GM12878 (cell line): Measurements from ENCODE around the gene TRERF1. TPM values are rescaled to one million over a fixed set of nuclear protein-coding genes. Genes with fewer than 3 reads are reported as not detected.

Experiments used
- ATAC-seq: fragments of 200-7000 bp; cut with Tn5 transposase; 3 replicates; pipeline ENCODE4 v1.9.1; 2020; ENCODE audit warnings: mild to moderate bottlenecking, moderate library complexity
- BruUV-seq: library from RNA; stranded (reverse); fragments of 400-500 nt; replicated peaks from 2 replicates; lab custom pipeline; 2021; lab: Mats Ljungman, UMichigan
- CTCF ChIA-PET: fragments of 300-600 bp; sonication (Branson Sonifier 250); formaldehyde crosslinking; extraction: SDS; loops from one replicate; lab custom pipeline; 2021; ENCODE audit warnings: inconsistent platforms; lab: Yijun Ruan, JAX
- POLR2A ChIA-PET: fragments of 350-600 bp; formaldehyde crosslinking; extraction: SDS; loops from one replicate; lab custom pipeline; 2021; ENCODE audit warnings: inconsistent platforms; lab: Charles Lee
- RAD21 ChIA-PET: fragments of 300-600 bp; sonication (Branson Sonifier 250); formaldehyde crosslinking; loops from one replicate; lab custom pipeline; 2023; ENCODE audit warnings: antibody characterized with exemption; ENCODE audit not compliant: unreplicated experiment; lab: Charles Lee
- SMC1A ChIA-PET: fragments of 300-600 bp; sonication (Branson Sonifier 250); formaldehyde crosslinking; loops from one replicate; lab custom pipeline; 2023; ENCODE audit not compliant: unreplicated experiment, uncharacterized antibody; lab: Charles Lee
- DNase-seq: peaks from one replicate; pipeline ENCODE4 v3.0.0-alpha.2; 2011; ENCODE audit warnings: low read depth, low spot score
- FAIRE-seq: peaks from 3 replicates; lab custom pipeline; 2011; peaks lifted over from hg19 to GRCh38; lab: Jason Lieb, UNC
- H2AFZ ChIP-seq: 2 replicates; pipeline ENCODE4 v1.6.0; 2011; ENCODE audit warnings: low read depth, low read length, control low read depth; ENCODE audit not compliant: control insufficient read depth
- H3K27ac ChIP-seq: 2 replicates; pipeline ENCODE4 v1.5.1; 2011; ENCODE audit warnings: control low read depth; ENCODE audit not compliant: control insufficient read depth, insufficient read depth
- H3K27me3 ChIP-seq, 2 experiments: replicated peaks in 1 of 2; 2 replicates each; pipeline versions ENCODE4 v1.6.0 to v1.6.1; 2011; ENCODE audit warnings: low read length in 1 of 2; ENCODE audit not compliant: control insufficient read depth in 2 of 2, insufficient read depth in 2 of 2
- H3K36me3 ChIP-seq, 2 experiments: 2 replicates each; pipeline ENCODE4 v1.5.1; 2011; ENCODE audit warnings: low read length in 1 of 2; ENCODE audit not compliant: control insufficient read depth in 2 of 2, insufficient read depth in 2 of 2
- H3K4me1 ChIP-seq: 2 replicates; pipeline ENCODE4 v1.6.1; 2011; ENCODE audit warnings: mild to moderate bottlenecking, low read length, moderate library complexity, mixed read lengths; ENCODE audit not compliant: control insufficient read depth, insufficient read depth
- H3K4me2 ChIP-seq: 2 replicates; pipeline ENCODE4 v1.6.0; 2011; ENCODE audit warnings: control low read depth; ENCODE audit not compliant: control insufficient read depth, insufficient read depth
- H3K4me3 ChIP-seq: fragments of 200-600 bp; sonication (generic); 2 replicates; pipeline ENCODE4 v1.5.1; 2016
- H3K79me2 ChIP-seq: 2 replicates; pipeline ENCODE4 v1.6.0; 2011; ENCODE audit warnings: low read length; ENCODE audit not compliant: control insufficient read depth, insufficient read depth
- H3K9ac ChIP-seq: 2 replicates; pipeline ENCODE4 v1.8.0; 2011; ENCODE audit warnings: low read length, control low read depth, mixed read lengths; ENCODE audit not compliant: control insufficient read depth, insufficient read depth
- H3K9me3 ChIP-seq: replicated peaks from 3 replicates; pipeline ENCODE4 v1.5.1; 2011; ENCODE audit warnings: mild to moderate bottlenecking, low read length; ENCODE audit not compliant: control insufficient read depth, insufficient read depth
- H4K20me1 ChIP-seq: 2 replicates; pipeline ENCODE4 v1.6.0; 2011; ENCODE audit not compliant: control insufficient read depth, insufficient read depth
- BCL11A ChIP-seq: IDR thresholded peaks from 2 replicates; pipeline ENCODE4 v1.6.1; 2011; ENCODE audit warnings: low read depth, low read length
- CEBPB ChIP-seq, 2 experiments: fragments of 150-350 bp in 1 of 2; IDR thresholded peaks; 2 replicates each; pipeline ENCODE4 v1.6.1; 2012 to 2014; ENCODE audit warnings: low read depth in 2 of 2, low read length in 2 of 2, borderline replicate concordance in 1 of 2, inconsistent platforms in 1 of 2
- MTA3 ChIP-seq: IDR thresholded peaks from 2 replicates; pipeline ENCODE4 v1.6.1; 2012; ENCODE audit warnings: low read length, inconsistent platforms, borderline replicate concordance
- NFYB ChIP-seq: IDR thresholded peaks from 2 replicates; pipeline ENCODE4 v1.6.1; 2011; ENCODE audit warnings: low read depth, mild to moderate bottlenecking, low read length, improper control_type of control experiment, moderate library complexity; ENCODE audit not compliant: insufficient read depth
- SIN3A ChIP-seq: IDR thresholded peaks from 2 replicates; pipeline ENCODE4 v1.6.1; 2012; ENCODE audit warnings: low read depth, low read length, improper control_type of control experiment
- SPI1 ChIP-seq: IDR thresholded peaks from 2 replicates; pipeline ENCODE4 v1.6.1; 2011; ENCODE audit warnings: low read depth, mild to moderate bottlenecking, low read length, moderate library complexity, borderline replicate concordance; ENCODE audit not compliant: insufficient read depth
- ZNF207 ChIP-seq: fragments of 450-650 bp; IDR thresholded peaks from 2 replicates; pipeline ENCODE4 v1.6.1; 2014; ENCODE audit warnings: antibody characterized with exemption, mild to moderate bottlenecking, borderline replicate concordance
- WGBS: methylation state at CpG from one replicate; pipeline ENCODE4 v1.1.6; 2016; ENCODE audit warnings: low lambda C conversion rate; ENCODE audit not compliant: insufficient replicate concordance, insufficient coverage; ENCODE audit errors: missing lambda C conversion rate; 5-methylcytosine and 5-hydroxymethylcytosine counted together
- in situ Hi-C: fragments of 300-500 bp; cut with MboI; formaldehyde crosslinking; loops from 9 replicates; pipeline ENCODE4 v1.14.3; 2018; ENCODE audit warnings: mixed read lengths
- intact Hi-C: fragments of 100-400 bp; cut with micrococcal nuclease; formaldehyde crosslinking; loops from one replicate; pipeline ENCODE4 v1.14.2; 2022; ENCODE audit not compliant: unreplicated experiment
- polyA plus RNA-seq, 11 experiments: library from polyadenylated mRNA; depleted of rRNA in 4 of 11; unstranded in 6 of 11; stranded (reverse) in 5 of 11; fragments of >200 nt; fragmentation: Nextera tagmentation in 4 of 11; fragmentation: Illumina TruSeq in 1 of 11; extraction: Ambion mirVana in 4 of 11; extraction: Trizol in 1 of 11; gene quantifications; 1 replicate in 1 of 11; 2 replicates in 10 of 11; pipeline versions ENCODE4 v1.2.1 to v1.2.3, GENCODE V29; 2011 to 2016; ENCODE audit warnings: inconsistent platforms in 2 of 11, missing spikeins in 2 of 11, low read depth in 1 of 11
- total RNA-seq, 4 experiments: library from RNA; depleted of rRNA in 3 of 4; stranded (reverse); fragments of >200 nt in 3 of 4; fragmentation: Illumina TruSeq in 1 of 4; extraction: Trizol in 1 of 4; gene quantifications; 2 replicates each; pipeline versions ENCODE4 v1.2.1 to v1.2.3, GENCODE V29; 2013 to 2021
- TF ChIP-seq, protein P1 (sequence below): fragments of 450-650 bp; formaldehyde crosslinking; IDR thresholded peaks from 2 replicates; pipeline ENCODE4 v1.5.0; 2022; ENCODE audit warnings: mild to moderate bottlenecking, missing genetic modification characterization
- TF ChIP-seq, protein P2 (sequence below): IDR thresholded peaks from 2 replicates; pipeline ENCODE4 v1.6.1; 2011; ENCODE audit warnings: borderline replicate concordance, low read depth, mild to moderate bottlenecking, moderate library complexity, low read length; ENCODE audit not compliant: insufficient read depth, poor library complexity, severe bottlenecking
- TF ChIP-seq, protein P3 (sequence below): IDR thresholded peaks from 2 replicates; pipeline ENCODE4 v1.6.1; 2011; ENCODE audit warnings: borderline replicate concordance, low read depth, mild to moderate bottlenecking, moderate library complexity, mixed read lengths, low read length; ENCODE audit not compliant: insufficient read depth; ENCODE audit errors: extremely low read length
- TF ChIP-seq, protein P4 (sequence below): fragments of 450-650 bp; IDR thresholded peaks from 2 replicates; pipeline ENCODE4 v1.6.1; 2016; ENCODE audit warnings: mild to moderate bottlenecking

Gene TRERF1
- total and polyA plus RNA-seq, 10 of the 15 experiments (the other 5 are each of a cell fraction or from before 2014, with no cell fraction given), result 2.2 to 19.4 (median 7.2) TPM

DNA sequence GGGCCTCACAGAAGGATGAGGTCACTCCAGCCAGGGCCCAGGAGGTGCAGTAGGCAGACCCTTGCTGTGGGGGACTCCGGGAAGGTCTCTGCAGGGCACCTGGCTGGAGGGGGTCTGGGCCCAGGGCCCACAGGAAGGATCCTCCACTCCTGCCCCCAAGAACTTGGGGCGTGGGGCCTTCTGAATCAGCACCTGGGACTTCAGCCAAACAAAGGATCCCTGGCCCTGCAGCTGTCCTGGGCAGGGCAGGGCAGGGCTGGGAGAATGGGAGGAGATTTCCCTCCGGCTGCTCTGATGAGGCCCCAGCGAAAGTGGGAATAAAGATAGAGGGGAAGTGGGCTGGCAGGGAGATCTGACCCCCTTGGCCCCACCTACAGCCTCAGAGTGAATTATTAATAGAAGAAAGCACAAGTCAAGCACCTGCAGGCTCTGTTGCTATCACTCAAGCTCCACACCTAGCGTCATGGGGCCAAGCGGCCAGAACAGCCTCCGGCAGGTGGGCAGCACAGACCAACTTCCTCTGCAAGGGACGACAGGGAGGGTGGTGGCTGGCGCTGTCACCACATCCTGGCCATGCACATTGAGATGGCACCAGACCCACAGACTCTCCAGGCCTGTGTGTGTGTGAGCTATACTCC is 172.5 kb downstream of the TRERF1 start (continued):
- TF ChIP-seq, protein P1, sequence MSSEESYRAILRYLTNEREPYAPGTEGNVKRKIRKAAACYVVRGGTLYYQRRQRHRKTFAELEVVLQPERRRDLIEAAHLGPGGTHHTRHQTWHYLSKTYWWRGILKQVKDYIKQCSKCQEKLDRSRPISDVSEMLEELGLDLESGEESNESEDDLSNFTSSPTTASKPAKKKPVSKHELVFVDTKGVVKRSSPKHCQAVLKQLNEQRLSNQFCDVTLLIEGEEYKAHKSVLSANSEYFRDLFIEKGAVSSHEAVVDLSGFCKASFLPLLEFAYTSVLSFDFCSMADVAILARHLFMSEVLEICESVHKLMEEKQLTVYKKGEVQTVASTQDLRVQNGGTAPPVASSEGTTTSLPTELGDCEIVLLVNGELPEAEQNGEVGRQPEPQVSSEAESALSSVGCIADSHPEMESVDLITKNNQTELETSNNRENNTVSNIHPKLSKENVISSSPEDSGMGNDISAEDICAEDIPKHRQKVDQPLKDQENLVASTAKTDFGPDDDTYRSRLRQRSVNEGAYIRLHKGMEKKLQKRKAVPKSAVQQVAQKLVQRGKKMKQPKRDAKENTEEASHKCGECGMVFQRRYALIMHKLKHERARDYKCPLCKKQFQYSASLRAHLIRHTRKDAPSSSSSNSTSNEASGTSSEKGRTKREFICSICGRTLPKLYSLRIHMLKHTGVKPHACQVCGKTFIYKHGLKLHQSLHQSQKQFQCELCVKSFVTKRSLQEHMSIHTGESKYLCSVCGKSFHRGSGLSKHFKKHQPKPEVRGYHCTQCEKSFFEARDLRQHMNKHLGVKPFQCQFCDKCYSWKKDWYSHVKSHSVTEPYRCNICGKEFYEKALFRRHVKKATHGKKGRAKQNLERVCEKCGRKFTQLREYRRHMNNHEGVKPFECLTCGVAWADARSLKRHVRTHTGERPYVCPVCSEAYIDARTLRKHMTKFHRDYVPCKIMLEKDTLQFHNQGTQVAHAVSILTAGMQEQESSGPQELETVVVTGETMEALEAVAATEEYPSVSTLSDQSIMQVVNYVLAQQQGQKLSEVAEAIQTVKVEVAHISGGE (CRISPR knock-in tag), result no peak
- TF ChIP-seq ZNF207 (no peak), NFYB (no peak)
- TF ChIP-seq, protein P2, sequence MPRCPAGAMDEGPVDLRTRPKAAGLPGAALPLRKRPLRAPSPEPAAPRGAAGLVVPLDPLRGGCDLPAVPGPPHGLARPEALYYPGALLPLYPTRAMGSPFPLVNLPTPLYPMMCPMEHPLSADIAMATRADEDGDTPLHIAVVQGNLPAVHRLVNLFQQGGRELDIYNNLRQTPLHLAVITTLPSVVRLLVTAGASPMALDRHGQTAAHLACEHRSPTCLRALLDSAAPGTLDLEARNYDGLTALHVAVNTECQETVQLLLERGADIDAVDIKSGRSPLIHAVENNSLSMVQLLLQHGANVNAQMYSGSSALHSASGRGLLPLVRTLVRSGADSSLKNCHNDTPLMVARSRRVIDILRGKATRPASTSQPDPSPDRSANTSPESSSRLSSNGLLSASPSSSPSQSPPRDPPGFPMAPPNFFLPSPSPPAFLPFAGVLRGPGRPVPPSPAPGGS, result no peak

DNA sequence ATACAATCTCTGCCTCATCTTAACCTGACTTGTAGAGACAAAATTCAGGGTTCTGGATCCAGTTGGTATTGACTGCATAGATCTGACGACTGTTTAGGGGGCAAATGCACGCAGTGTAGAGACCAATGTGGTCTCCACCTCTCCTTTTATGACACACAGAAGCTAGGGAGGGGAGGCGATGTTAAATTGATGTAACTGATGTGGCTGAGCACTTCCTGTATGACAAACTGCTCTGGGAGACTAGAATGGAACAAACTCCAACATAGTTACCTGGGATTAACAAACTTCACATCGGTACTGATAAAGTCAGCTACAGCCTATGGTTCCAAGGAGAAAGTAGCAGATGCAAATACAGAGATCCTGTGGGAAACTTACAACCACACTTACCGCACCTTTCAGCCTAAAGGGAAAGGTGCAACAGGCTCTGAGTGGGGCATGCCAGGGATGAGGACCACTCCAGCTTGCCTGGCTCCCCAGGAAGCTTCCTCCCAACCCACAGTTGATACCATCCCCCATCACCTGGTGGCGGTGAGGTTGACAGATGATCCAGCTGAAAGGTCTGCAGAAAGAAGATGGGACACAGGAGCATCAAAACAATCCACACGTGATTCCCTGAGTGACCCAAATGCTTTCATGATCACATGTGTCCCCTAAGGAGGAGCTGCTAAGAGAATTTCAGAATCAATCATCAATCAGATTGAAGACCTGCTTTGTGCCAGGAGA is 173.4 kb downstream of the TRERF1 start:
- H3K9ac ChIP-seq, result no peak overlapping the region
- in situ Hi-C loops (no loop called here), intact Hi-C loops (no loop called here)
- peaks cover 2% of the 10 kb centered on the region; the same call in 2 of the 3 replicates for H3K9me3 ChIP-seq
- ATAC-seq (no peak), FAIRE-seq (no peak), DNase-seq (no peak)
- no peak overlapping the region for H3K4me3 ChIP-seq
- RAD21 ChIA-PET, result no interaction called here
- POLR2A ChIA-PET, result interaction anchor here (0.6 kb wide), 2 partner anchors 11 to 22 kb away, joined by 3 read pairs; no protein-coding TSS in a partner anchor
- CTCF ChIA-PET, result interaction anchor here (1.1 kb wide), 1 partner anchor 16 kb away, joined by 4 read pairs; no protein-coding TSS in a partner anchor
- no peaks in the 10 kb centered on the region; a peak in 1 of 4 replicates for H3K36me3 ChIP-seq
- 76% methylated on average over 7 of the region's 7 CpGs for WGBS
- no peak overlapping the region for H2AFZ ChIP-seq
- no peaks in the 10 kb centered on the region for H4K20me1 ChIP-seq
- SMC1A ChIA-PET, result no interaction called here
- H3K4me2 ChIP-seq, result no peak overlapping the region
- no peak overlapping the region for H3K27ac ChIP-seq
- no peaks in the 10 kb centered on the region for H3K79me2 ChIP-seq
- BruUV-seq, result no TSS peak
- H3K27me3 ChIP-seq, result no peaks in the 10 kb centered on the region; a peak in 1 of 4 replicates
- H3K4me1 ChIP-seq, result peaks cover 16% of the 10 kb centered on the region
- TF ChIP-seq BCL11A (no peak), SIN3A (no peak), MTA3 (no peak), CEBPB (IDR thresholded peaks at IDR 0.05; ENCODE audit: borderline replicate concordance in 1 of 2, low read depth in 2 of 2, low read length in 2 of 2) (no peak), SPI1 (no peak)
- TF ChIP-seq, protein P3, sequence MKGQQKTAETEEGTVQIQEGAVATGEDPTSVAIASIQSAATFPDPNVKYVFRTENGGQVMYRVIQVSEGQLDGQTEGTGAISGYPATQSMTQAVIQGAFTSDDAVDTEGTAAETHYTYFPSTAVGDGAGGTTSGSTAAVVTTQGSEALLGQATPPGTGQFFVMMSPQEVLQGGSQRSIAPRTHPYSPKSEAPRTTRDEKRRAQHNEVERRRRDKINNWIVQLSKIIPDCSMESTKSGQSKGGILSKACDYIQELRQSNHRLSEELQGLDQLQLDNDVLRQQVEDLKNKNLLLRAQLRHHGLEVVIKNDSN, result no peak
- TF ChIP-seq, protein P4, sequence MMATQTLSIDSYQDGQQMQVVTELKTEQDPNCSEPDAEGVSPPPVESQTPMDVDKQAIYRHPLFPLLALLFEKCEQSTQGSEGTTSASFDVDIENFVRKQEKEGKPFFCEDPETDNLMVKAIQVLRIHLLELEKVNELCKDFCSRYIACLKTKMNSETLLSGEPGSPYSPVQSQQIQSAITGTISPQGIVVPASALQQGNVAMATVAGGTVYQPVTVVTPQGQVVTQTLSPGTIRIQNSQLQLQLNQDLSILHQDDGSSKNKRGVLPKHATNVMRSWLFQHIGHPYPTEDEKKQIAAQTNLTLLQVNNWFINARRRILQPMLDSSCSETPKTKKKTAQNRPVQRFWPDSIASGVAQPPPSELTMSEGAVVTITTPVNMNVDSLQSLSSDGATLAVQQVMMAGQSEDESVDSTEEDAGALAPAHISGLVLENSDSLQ, result no peak
